BLaER1 (cell line): ENCODE results near the gene NEURL1B.
"Not testable (repeated sequence)": the region's sequence is repeated elsewhere in the genome, so short reads cannot be mapped to it uniquely, and the experiment has no call there.

Source experiments
- H3K27ac ChIP-seq: shearing (Covaris generic); formaldehyde crosslinking; 2 replicates; pipeline ENCODE4 v1.8.1; 2022
- H3K27me3 ChIP-seq: shearing (Covaris generic); formaldehyde crosslinking; 2 replicates; pipeline ENCODE4 v1.8.1; 2022
- H3K36me3 ChIP-seq: shearing (Covaris generic); formaldehyde crosslinking; 2 replicates; pipeline ENCODE4 v1.8.1; 2022
- H3K4me1 ChIP-seq: shearing (Covaris generic); formaldehyde crosslinking; 2 replicates; pipeline ENCODE4 v1.8.1; 2022
- H3K4me2 ChIP-seq: shearing (Covaris generic); formaldehyde crosslinking; 2 replicates; pipeline ENCODE4 v1.8.1; 2022
- H3K4me3 ChIP-seq: shearing (Covaris generic); formaldehyde crosslinking; 2 replicates; pipeline ENCODE4 v1.8.1; 2022
- H3K9ac ChIP-seq: shearing (Covaris generic); formaldehyde crosslinking; 2 replicates; pipeline ENCODE4 v1.8.1; 2022
- H3K9me3 ChIP-seq: shearing (Covaris generic); formaldehyde crosslinking; 2 replicates; pipeline ENCODE4 v1.8.1; 2022
- H4K20me1 ChIP-seq: shearing (Covaris generic); formaldehyde crosslinking; 2 replicates; pipeline ENCODE4 v1.8.1; 2022
- Cebpa-rat ChIP-seq: shearing (Covaris generic); IDR thresholded peaks from 2 replicates; pipeline ENCODE4 v1.8.1; 2022

The NEURL1B gene

GRCh38 chr5:172670005-172670402 is 28.9 kb downstream of the NEURL1B start:
- no peak overlapping the region for H3K27ac ChIP-seq
- TF ChIP-seq Cebpa-rat, result no peak
- H3K27me3 ChIP-seq, result no peaks in the 10 kb centered on the region
- H3K4me3 ChIP-seq, result no peak overlapping the region
- no peaks in the 10 kb centered on the region for H3K9me3 ChIP-seq
- no peak overlapping the region for H3K4me2 ChIP-seq
- H3K9ac ChIP-seq, result no peak overlapping the region
- H4K20me1 ChIP-seq, result peaks cover 100% of the 10 kb centered on the region
- H3K36me3 ChIP-seq, result peaks cover 100% of the 10 kb centered on the region
- H3K4me1 ChIP-seq, result peaks cover 26% of the 10 kb centered on the region

DNA sequence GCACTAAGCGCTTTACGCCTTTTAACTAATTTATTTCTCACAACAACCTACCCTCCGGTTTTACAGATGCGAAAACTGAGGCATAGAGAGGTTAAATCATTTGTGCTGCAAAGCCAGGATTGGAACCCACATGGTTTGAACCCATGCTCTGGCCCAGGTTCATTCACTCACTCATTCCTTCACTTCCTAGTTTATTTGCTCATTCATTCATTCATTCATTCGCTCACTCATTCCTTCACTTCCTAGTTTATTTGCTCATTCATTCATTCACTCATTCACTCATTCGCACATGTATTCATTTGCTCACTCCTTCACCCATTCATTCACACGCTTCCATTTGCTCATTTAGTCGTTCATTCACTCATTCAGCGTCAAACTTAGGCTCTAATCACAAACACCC is 29.4 kb downstream of the NEURL1B start:
- Histone ChIP-seq H4K20me1 (peaks cover 100% of the 10 kb centered on the region), H3K27me3 (no peaks in the 10 kb centered on the region), H3K4me3 (no peak overlapping the region), H3K4me2 (no peak overlapping the region), H3K27ac (no peak overlapping the region), H3K4me1 (peaks cover 22% of the 10 kb centered on the region), H3K36me3 (peaks cover 100% of the 10 kb centered on the region), H3K9ac (no peak overlapping the region), H3K9me3 (no peaks in the 10 kb centered on the region)
- TF ChIP-seq Cebpa-rat, result no peak

- H4K20me1 ChIP-seq, result peaks cover 100% of the 10 kb centered on the region
- no peak overlapping the region for H3K4me3 ChIP-seq
- no peak overlapping the region for H3K4me2 ChIP-seq
- TF ChIP-seq Cebpa-rat, result no peak
- H3K9me3 ChIP-seq, result no peaks in the 10 kb centered on the region
- peaks cover 20% of the 10 kb centered on the region for H3K4me1 ChIP-seq
- no peak overlapping the region for H3K9ac ChIP-seq
- no peak overlapping the region for H3K27ac ChIP-seq
- H3K36me3 ChIP-seq, result peaks cover 100% of the 10 kb centered on the region
- no peaks in the 10 kb centered on the region for H3K27me3 ChIP-seq
Measured at GRCh38 chr5:172671091-172671490, 30.0 kb downstream of the NEURL1B start.

GRCh38 chr5:172672681-172673080 is 31.6 kb downstream of the NEURL1B start:
- Histone ChIP-seq H3K4me3 (no peak overlapping the region), H3K9ac (no peak overlapping the region), H3K9me3 (no peaks in the 10 kb centered on the region), H3K4me2 (no peak overlapping the region), H3K27ac (no peak overlapping the region), H3K27me3 (no peaks in the 10 kb centered on the region), H3K4me1 (peaks cover 22% of the 10 kb centered on the region), H4K20me1 (peaks cover 100% of the 10 kb centered on the region), H3K36me3 (peaks cover 100% of the 10 kb centered on the region)
- TF ChIP-seq Cebpa-rat, result no peak

- Histone ChIP-seq H3K27me3 (no peaks in the 10 kb centered on the region), H3K9ac (no peak overlapping the region), H3K27ac (no peak overlapping the region), H3K9me3 (no peaks in the 10 kb centered on the region), H3K4me3 (no peak overlapping the region), H4K20me1 (peaks cover 100% of the 10 kb centered on the region), H3K4me2 (no peak overlapping the region), H3K4me1 (peaks cover 37% of the 10 kb centered on the region), H3K36me3 (peaks cover 100% of the 10 kb centered on the region)
- no peak for TF ChIP-seq Cebpa-rat
Measured at GRCh38 chr5:172674155-172674554, 33.1 kb downstream of the NEURL1B start.

- Histone ChIP-seq H4K20me1 (peaks cover 97% of the 10 kb centered on the region), H3K9ac (no peak overlapping the region), H3K4me2 (no peak overlapping the region), H3K27ac (no peak overlapping the region), H3K27me3 (no peaks in the 10 kb centered on the region), H3K9me3 (no peaks in the 10 kb centered on the region), H3K4me3 (no peak overlapping the region), H3K4me1 (peaks cover 51% of the 10 kb centered on the region), H3K36me3 (peaks cover 96% of the 10 kb centered on the region)
- TF ChIP-seq Cebpa-rat, result no peak
Measured at GRCh38 chr5:172676914-172677475, 35.9 kb downstream of the NEURL1B start.

DNA sequence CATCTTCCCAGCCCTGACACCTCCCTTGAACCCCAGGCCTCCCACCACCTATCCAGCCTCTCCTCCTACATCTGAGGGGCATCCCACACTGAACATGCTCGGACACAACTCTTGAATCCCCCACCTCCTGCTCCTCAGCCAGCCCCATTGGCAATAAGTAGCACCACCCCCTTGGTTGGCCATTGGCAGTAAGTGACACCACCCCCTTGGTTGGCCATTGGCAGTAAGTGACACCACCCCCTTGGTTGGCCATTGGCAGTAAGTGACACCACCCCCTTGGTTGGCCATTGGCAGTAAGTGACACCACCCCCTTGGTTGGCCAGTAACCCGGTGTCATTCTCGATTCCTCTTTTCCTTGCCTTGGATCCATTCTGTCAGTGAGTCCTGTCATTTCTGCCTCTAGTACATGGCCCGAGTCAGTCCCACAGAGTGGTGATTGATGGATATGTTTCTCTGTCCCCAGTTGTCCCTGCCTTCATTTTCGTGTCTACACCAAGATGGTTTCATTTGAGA is 37.4 kb downstream of the NEURL1B start:
- H3K4me3 ChIP-seq, H3K27me3 ChIP-seq, H3K27ac ChIP-seq, H3K9ac ChIP-seq, H3K9me3 ChIP-seq: not testable (repeated sequence)
- Histone ChIP-seq H3K4me2 (peak overlapping the region; percentile 49), H4K20me1 (peaks cover 96% of the 10 kb centered on the region), H3K36me3 (peaks cover 96% of the 10 kb centered on the region), H3K4me1 (peaks cover 47% of the 10 kb centered on the region)

- no peak overlapping the region for H3K27ac ChIP-seq
- H3K27me3 ChIP-seq, result no peaks in the 10 kb centered on the region
- peak overlapping the region; percentile 49 for H3K4me2 ChIP-seq
- H3K36me3 ChIP-seq, result peaks cover 96% of the 10 kb centered on the region
- H4K20me1 ChIP-seq, result peaks cover 92% of the 10 kb centered on the region
- no peak overlapping the region for H3K9ac ChIP-seq
- no peak overlapping the region for H3K4me3 ChIP-seq
- no peak for TF ChIP-seq Cebpa-rat
- no peaks in the 10 kb centered on the region for H3K9me3 ChIP-seq
- H3K4me1 ChIP-seq, result peaks cover 52% of the 10 kb centered on the region
Measured at GRCh38 chr5:172678902-172679301, 37.8 kb downstream of the NEURL1B start.

- no peaks in the 10 kb centered on the region for H3K9me3 ChIP-seq
- no peaks in the 10 kb centered on the region for H3K27me3 ChIP-seq
- peak overlapping the region; percentile 49 for H3K4me2 ChIP-seq
- no peak overlapping the region; the same call in 1 of the 2 replicates for H3K9ac ChIP-seq
- peaks cover 95% of the 10 kb centered on the region for H3K36me3 ChIP-seq
- peak overlapping the region; percentile 48 for H3K27ac ChIP-seq
- H3K4me3 ChIP-seq, result no peak overlapping the region
- TF ChIP-seq Cebpa-rat, result no peak
- H3K4me1 ChIP-seq, result peaks cover 58% of the 10 kb centered on the region
- H4K20me1 ChIP-seq, result peaks cover 90% of the 10 kb centered on the region
Measured at GRCh38 chr5:172679628-172680212, 38.7 kb downstream of the NEURL1B start.

- Histone ChIP-seq H3K9me3 (no peaks in the 10 kb centered on the region), H3K27ac (no peak overlapping the region), H3K4me2 (peak overlapping the region; percentile 49; the same call in 1 of the 2 replicates), H3K36me3 (peaks cover 95% of the 10 kb centered on the region), H3K9ac (no peak overlapping the region), H3K4me1 (peaks cover 70% of the 10 kb centered on the region), H3K4me3 (no peak overlapping the region), H3K27me3 (no peaks in the 10 kb centered on the region), H4K20me1 (peaks cover 87% of the 10 kb centered on the region)
- no peak for TF ChIP-seq Cebpa-rat
Measured at GRCh38 chr5:172680921-172681320, 39.9 kb downstream of the NEURL1B start.
